Superior temporal gyrus (tissue), 1 donor: ENCODE data around the gene KMT2B.
A peak's percentile ranks its signal among the peaks of the same experiment; 100 is the strongest.
"Not testable (repeated sequence)": the region's sequence is repeated elsewhere in the genome, so short reads cannot be mapped to it uniquely, and the experiment has no call there.

Experiments
- DNase-seq: peaks from one replicate; pipeline ENCODE4 v3.0.0-alpha.2; 2016; ENCODE audit errors: extremely low spot score

Gene KMT2B

DNA sequence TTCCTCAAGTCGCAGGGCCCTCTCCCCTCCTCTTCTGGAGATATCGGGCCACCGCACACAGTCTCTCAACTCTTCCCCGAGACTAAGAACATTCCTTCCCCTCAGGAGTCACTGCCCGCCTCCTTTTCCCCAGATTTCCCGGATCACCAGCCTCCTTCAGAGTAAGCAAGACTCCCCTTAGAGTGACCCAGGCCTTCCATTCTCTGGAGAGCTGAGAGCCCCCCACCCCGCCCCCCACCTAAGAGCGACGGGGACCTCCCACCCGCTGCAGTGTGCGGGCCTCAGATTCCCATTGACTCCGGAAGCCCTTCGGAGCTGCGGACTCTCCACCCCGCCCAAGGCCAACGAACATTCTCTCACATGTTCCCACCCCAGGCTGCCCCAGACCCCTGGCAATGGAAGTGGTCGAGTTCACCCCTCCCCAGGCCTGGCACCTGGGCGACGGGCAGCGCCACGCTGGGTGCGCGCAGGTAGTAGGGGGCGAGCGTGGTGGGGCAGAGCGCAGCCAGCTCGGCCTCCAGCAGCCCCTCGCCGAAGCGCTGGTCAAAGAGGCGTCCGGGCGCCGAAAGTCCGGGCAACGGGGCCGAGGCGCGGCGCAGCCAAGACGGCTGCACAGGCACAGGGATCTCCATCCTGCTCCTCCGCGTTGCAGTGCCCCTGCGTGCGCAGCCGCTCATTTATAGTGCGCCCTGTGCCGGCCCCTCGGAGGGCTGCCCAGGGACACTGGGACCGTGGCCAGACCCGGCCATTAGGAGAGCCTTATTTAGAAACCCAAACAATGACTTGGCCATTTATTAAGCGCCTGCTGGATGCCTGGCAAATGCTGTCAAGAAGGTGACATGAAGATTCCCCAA lies 38.8 kb downstream of the KMT2B start, which contains the start of gene HSPB6:
HSPB6 (minus strand) TSS at position 653 of the 854 bp plus-strand sequence; CDS start at position 632, 21 bp downstream.
- no peak for DNase-seq

DNA sequence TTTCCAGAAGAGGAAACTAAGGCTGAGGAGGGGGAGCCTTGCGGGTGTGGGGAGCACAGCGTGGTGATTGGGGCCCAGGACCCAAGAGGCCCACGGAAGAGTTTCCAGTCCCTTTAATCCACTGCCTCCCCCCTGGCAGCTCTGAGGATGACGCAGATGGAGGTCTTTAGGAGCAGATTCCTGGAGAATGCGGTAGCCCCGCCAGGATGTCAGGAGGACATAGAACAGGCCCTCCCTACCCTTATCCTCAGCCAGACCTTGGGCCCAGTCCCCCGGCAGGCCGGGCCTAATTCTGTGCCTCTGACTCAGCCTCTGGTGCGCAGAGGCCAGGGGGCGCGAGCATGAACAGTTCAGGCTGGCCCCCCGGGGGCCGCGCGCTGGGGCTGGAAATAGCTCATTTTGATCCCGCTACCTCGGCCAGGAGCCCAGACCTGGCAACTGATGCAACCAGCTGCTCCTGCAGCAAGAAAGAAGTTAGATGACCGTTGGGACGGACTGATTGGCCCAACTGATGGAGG lies 39.5 kb downstream of the KMT2B start:
- DNase-seq: peak; percentile 18

DNA sequence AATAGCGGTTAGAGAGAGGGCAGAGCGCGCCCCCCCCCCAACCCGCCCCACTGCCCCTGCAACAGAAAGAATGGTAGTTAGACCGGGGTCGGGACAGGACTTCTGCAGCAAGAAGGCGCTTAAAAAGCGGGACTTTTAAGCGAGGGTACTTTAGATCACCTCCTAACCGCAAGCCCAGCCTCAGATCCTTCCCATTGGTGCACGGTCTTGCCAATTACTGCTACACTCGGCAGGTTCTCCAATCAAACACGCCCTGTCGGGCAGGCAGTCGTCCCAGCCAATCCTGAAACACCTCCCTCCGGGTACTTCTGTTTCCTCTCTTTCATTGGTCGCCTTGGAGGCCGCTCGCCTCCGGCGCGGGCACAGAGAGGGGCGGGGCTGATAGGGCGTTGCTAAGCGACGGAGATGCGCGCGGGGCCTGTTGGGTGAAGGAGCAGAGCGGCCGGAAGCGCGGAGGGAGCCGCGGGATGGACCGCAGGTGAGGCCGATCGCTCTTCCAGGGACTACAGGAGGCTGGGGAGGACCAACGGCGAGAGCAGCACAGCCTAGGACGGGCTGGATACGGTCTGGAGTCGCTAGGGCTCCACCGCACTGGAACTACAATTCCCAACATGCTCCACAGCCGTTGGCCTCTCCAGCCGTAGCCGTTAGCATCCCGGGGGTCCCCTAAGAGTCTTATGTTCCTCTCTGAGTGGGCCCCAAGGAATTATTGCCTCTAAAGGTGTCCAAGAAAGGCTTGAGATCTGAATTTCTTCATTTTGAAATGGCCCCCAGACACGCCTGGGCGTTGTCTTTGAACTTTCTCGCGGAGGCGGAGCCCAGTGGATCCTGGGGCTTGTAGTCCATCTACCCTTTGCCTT lies 40.2 kb downstream of the KMT2B start, which contains the start of gene PROSER3:
PROSER3 (plus strand) TSS at position 428 of the 860 bp plus-strand sequence; CDS start at position 468, 40 bp downstream.
- peak; percentile 100 for DNase-seq

DNA sequence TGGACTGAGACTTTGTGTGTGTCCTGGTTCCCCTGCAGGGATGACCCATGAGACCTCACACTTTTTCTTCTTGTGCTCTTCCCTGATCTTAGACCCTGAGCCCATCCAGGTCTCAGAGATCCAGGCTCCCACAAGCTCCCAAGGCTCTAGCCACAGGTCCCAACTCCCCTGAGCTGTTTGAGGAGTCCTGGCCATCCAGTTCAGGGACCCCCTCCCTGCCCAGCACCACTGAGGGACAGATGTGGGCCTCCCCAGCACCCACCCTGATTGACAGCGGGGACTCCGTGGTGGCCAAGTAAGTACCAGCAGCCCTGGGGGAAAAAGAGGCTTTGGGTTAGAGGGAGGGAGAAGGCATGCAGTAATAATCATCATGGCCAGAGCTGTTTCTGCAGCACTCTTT lies 41.9 kb downstream of the KMT2B start:
- no peak for DNase-seq

DNA sequence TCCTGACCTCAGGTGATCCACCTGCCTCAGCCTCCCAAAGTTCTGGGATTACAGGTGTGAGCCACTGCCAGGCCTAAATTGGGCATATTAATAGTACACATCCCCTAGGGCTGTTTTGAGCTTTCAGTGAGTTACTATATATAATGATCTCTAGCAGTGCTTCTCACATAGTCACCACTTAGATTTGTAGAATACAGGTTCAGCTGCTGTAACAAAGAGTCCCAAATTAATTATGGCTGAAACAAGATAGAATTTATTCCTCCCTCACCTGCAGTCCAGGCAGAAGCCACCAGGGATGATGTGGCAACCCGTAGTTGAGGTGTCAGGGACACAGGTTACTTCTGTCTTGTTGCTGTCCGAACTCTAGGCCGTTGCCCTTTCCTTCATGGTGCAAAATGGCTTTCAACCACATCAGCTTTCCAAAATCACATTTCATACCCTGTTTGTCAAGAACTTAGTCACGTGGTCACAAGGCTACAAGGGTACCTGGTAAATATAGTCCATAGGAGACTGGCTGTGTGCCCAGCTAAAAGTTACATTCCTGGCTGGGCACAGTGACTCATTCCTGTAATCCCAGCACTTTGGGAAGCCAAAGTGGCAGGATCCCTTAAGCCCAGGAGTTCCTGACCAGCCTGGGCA lies 43.0 kb downstream of the KMT2B start:
- no peak for DNase-seq

DNA sequence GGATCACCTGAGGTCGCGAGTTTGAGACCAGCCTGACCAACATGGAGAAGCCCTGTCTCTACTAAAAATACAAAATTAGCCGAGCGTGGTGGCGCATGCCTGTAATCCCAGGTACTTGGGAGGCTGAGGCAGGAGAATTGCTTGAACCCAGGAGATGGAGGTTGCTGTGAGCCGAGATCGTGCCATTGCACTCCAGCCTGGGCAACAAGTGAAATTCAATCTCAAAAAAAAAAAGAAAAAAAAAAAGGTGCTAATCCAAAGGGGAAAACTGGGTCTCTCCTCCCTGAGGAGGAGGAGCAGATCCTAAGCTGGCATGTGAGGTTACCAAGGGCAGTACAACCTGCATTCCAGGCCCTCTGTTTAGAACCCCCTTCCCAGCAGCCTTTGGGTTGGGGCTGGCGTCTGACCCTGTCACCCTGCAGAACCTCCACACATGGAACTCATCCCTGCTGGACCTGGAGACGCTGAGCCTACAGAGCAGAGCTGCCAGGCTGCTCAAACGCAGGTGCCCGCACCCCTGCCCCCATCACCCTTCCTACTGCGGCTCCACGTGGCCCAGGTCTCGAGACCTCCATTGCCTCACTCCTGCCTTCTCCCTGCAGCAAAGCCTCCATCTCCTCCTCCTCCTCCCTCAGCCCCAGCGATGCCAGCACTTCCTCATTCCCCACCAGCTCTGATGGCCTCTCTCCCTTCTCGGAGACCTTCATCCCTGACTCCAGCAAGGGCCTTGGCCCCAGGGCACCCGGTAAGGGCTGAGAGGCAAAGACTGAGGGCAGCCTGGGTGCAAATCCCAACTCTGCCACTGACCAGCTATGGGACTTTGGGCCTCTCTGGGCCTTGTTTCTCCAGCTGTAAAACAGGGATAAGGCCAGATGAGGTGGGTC lies 46.9 kb downstream of the KMT2B start:
- DNase-seq: no peak

DNA sequence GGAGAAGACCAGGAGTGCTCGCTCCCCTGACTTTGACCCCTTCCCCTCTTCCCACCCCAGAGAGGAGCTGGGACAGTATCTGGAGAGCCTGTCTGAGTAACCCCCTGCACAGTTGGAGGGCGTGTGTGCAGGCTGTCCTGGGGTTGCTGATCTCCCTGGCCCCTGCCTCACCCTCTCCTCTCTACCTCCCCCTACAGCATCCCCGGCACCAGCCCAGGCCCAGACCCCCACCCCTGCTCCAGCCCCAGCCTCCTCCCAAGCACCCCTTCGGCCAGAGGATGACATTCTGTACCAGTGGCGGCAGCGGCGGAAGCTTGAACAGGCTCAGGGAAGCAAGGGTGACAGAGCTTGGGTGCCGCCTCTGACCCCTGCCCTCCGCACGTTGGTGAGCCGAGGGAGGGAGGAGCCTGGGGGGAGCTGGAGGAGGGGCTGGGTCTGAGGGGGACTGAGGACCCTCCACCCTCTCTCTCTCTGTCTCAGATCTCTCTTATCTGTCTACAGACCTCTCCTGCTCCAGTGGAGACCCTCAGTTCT lies 48.8 kb downstream of the KMT2B start:
- no peak for DNase-seq

DNA sequence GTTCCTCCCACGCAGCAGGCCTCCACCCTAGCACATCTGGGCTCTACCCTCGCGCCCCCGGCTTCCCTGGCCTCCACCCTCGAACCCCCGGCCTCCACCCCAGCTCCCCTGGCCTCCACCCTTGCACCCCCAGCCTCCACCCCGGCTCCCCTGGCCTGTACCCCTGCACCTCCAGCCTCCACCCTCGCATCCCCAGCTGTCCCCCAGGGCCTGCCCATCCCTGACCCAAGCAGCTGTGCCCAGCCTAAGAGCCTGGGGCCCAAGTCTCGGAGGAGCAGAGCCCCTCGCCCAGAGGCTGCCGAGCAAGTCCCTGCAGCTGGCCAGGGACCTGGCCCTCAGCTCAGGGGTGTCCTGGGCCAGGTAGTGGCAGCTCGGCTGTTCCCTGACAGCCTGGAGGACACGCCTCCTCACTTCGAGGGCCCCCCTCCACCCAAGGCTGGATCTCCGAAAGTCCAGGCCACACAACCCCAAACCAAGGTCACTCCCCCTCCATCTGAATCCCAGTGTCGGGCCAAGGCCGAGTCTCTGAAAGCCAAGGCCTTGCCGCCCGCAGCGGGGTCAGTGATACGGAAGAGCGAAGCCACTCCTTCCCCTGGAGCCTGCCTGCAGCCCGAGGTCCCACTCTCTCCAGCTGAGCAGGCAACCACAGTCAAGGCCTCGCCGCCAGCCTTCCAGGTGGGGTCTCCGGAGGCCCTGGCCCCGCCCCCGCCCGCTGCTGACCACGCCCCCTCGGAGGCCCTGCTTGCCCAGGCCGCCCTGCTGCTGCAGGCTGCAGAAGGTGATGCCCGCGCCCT lies 49.7 kb downstream of the KMT2B start:
- DNase-seq: no peak

DNA sequence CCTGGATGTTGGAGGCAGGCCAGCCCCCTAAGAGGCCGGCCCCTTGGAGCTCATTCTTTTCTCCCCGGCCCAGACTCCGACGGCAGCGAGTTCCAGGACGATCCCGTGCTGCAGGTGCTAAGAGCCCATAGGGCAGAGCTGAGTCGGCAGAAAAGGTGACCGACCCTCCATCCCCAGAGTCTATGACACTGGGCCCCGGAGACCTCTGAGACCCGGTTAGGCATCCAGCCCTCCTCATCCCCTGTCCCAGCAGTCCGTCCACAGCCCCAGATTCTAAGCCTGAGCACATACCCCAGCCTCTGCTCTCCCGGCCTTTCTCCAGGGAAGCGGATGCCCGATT lies 50.2 kb downstream of the KMT2B start:
- no peak for DNase-seq

DNA sequence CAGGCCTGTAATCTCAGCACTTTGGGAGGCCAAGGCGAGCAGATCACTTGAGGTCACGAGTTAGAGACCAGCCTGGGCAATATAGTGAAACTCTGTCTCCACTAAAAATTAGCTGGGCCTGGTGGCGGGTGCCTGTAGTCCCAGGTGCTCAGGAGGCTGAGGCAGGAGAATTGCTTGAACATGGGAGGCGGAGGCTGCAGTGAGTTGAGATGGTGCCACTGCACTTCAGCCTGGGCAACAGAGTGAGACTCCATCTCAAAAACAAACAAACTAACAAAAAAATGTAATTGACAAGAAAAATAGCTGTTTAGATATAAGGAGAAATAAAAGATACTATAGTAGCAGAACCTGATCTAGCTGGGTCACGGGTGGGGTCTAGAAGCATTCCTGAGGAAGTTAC lies 54.6 kb downstream of the KMT2B start:
- DNase-seq: not testable (repeated sequence)

DNA sequence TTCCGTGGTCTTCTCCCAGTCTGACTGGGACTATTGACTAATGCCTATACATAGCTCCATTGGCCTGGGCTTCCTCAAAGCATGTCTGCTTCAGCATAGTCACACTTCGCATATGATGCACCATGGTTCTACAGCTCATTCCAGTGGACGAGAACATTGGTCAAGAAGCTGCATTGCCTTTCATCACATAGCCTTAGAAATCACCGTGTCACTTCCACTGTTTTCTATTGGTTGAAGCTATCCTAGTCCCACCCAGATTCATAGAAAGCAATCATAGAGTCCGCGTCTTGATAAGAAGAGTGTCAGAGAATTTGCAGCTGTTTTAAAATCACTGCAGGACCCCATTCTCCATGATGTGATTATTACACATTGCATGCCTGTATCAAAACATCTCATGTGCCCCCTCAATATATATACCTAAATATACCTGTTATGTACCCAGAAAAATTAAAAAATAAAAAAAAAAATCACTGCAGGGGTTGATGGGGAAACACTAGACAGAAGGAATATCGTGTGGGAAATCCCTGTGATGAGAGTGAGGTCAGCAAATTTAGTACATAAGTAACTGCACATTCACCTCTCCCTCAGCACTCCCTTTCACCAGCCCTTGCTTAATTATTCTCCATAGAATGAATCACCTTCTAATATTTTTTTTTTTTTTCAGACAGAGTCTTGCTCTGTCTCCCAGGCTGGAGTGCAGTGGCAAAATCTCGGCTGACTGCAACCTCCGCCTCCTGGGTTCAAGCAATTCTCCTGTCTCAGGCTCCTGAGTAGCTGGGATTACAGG lies 55.4 kb downstream of the KMT2B start:
- no peak for DNase-seq

DNA sequence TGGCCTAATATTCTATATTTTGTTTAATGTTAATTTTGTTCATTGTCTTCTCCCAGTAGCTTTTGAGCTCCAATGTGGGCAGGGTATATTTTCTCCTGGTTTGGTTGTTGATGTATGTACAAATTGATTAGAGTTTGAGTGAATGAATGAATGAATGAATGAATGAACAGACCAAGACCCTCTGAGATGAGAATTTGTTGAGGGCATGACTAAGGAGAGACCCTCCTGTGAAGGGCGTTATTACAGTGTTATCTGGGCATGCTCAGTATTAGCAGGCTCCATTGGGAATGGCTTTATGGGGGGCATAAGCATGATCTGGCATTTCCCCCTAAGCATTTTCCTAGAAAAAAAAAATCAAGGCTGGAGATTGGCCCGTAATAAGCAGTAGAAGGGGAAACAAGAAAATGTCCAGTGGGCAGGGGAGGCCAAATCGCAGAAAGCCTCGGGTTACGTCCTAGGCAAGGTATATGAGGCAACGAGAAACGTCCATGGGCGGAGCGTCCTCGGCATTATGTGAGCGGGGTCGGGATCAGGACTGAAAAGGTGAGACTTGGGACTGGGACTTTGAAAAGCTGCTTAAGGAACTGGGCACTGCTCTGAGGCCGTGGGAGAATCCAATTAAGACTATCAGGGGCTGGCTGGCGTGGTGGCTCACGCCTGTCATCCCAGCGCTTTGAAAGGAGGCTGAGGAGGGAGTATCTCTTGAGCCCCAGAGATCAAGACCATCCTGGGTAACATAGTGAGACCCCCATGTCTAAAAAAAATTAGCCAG lies 56.7 kb downstream of the KMT2B start:
- no peak for DNase-seq

DNA sequence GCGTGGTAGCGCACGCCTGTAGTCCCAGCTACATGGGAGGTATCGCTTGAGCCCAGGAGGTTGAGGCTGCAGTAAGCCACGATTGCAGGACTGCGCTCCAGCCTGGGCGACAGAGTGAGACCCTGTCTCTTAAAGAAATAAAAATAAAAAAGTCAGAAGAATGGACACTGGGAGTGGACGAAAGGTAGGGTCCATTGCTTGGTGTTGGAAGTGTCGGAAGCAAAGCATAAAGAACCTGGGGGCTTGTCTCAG lies 57.2 kb downstream of the KMT2B start:
- DNase-seq: no peak

DNA sequence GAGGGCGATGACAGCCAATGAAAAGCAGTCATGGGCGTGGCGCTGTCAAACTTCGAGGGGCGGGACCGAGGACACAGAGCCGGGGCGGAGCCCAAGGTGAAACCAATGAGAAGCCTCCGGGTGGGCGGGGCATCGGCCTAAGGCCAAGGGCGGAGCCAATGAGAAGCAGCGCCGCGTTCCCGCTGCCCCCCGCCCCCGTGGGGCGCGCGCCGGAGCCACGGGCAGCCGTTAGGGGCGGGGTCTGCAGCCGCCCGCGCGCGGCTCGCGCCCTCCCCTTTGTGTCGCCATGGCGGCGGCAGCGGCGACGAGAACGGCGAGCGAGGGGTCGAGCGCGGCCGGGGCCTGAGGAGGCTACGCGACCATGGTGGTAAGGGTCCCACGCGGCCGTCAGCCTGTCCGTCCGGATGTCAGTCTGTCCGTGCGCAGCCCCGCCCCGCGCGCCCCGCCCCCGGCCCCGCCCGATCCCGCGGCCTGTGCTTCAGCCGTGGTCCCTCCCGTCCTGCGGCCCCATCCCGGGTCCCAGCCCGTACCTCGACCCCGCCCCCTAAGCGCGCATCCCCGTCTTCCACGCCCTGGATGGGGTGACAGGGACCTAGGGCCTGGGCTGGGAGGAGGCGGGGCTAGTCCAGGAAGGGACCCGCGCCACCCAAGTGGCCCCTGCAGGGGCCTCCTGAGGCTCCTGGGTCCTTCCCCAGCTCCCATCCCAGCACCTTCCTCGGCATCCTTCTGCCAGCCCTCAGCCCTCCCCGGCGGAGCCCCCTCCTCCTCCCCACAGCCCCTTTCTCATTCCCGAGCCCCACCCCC lies 57.7 kb downstream of the KMT2B start, which contains the start of gene ARHGAP33:
ARHGAP33 (plus strand) TSS at position 267 of the 804 bp plus-strand sequence; CDS start at position 362, 95 bp downstream.
- peak; percentile 99 for DNase-seq

DNA sequence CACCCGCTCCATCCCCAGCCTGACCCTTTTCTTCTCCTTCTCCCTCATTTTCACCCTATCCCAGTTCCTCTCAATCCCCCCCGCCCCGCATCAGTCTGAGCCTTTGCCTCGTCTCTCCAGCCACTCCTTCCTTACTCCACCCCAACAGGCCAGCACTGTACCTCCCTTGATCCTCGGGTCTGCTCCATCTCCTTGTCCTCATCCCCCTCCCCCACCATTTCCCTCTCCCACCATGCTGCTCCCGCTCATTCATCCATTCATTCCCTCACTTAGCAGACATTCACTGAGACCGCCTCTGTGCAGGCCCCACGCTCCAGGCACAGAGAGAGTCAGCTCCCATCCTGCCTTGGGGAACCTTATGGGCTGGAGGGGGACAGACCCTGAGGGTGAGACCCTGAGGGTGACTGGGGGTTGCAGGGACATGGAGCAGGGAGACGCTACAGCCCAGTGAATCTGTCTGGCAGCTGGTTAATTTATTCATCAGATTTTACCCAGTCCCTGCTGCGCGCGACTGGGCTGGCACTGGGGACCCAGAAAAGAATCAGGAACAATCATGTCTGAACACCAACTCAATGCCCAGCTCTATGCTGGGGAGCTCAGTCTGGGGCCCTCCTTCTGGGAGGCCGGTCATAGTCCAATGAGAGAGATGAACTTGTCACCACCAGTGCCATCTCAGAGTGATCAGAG lies 58.4 kb downstream of the KMT2B start:
- DNase-seq: peak; percentile 35

DNA sequence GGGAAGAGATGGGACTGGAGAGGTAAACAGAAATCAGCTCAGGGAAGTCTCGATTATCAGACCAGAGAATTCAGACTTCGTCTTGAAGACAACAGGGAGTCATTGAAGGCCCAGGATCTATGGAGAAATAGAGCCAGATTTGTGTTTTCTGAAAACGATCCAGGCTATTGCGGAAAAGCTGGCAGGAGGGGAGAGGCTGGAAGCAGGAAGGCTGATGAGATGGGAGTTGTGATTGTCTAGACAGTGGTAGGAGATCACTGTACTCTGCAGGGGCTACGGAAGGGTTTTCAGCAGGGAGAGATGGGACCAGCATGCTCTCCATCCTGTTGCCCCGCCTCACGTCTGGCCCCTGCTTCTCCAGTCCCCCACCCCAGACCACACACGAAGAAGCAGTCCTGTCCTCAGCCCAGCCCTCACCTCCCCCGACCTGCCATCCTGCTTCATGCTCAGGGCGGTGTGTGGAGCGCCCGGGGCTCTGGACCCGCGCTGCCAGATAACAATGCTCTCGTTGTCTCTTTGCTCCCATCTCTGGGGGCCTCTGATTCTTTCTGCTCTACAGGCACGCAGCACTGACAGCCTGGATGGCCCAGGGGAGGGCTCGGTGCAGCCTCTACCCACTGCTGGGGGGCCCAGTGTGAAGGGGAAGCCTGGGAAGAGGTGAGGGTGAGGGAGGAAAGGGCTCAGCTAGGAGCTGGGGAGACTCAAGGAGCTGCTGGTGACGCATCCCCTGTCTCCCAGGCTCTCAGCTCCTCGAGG lies 59.5 kb downstream of the KMT2B start:
- peak; percentile 60 for DNase-seq
